Rectal smooth muscle tissue (tissue), 1 donor: ENCODE data around the gene NEDD4.

ENCODE experiments used
- H3K27ac ChIP-seq: one replicate; pipeline ENCODE4 v1.7.0; 2013; ENCODE audit warnings: low read depth, low read length, inconsistent platforms
- H3K27me3 ChIP-seq: one replicate; pipeline ENCODE4 v1.7.0; 2013; ENCODE audit warnings: low read length; ENCODE audit not compliant: control insufficient read depth, insufficient read depth
- H3K36me3 ChIP-seq: one replicate; pipeline ENCODE4 v1.7.0; 2013; ENCODE audit warnings: low read length; ENCODE audit not compliant: control insufficient read depth, insufficient read depth
- H3K4me1 ChIP-seq: one replicate; pipeline ENCODE4 v1.7.0; 2013; ENCODE audit warnings: low read length; ENCODE audit not compliant: control insufficient read depth, insufficient read depth
- H3K4me3 ChIP-seq: one replicate; pipeline ENCODE4 v1.7.0; 2013; ENCODE audit warnings: low read length
- H3K9ac ChIP-seq: one replicate; pipeline ENCODE4 v1.7.0; 2013; ENCODE audit warnings: low read length

The NEDD4 gene

GRCh38 chr15:55993111-55993803 lies at the start of gene NEDD4:
TSS of gene NEDD4 (minus strand) at chr15:55993612. CDS start at chr15:55993555, 57 bp downstream.
- Histone ChIP-seq H3K4me1 (no peaks in the 10 kb centered on the region), H3K27me3 (peaks cover 2% of the 10 kb centered on the region), H3K9ac (peak within 1 kb of the TSS; percentile 50), H3K4me3 (peak within 1 kb of the TSS; percentile 78), H3K36me3 (no peaks in the 10 kb centered on the region), H3K27ac (peak within 1 kb of the TSS; percentile 87)

- H3K36me3 ChIP-seq: no peaks in the 10 kb centered on the region
- H3K27me3 ChIP-seq: no peaks in the 10 kb centered on the region
- no peak overlapping the region for H3K27ac ChIP-seq
- no peak overlapping the region for H3K9ac ChIP-seq
- H3K4me1 ChIP-seq: peaks cover 6% of the 10 kb centered on the region
- no peak overlapping the region for H3K4me3 ChIP-seq
Observed at GRCh38 chr15:56042498-56042897, 49.1 kb upstream of the NEDD4 start.

GRCh38 chr15:56042031-56042430 lies 48.6 kb upstream of the NEDD4 start:
- Histone ChIP-seq H3K36me3 (no peaks in the 10 kb centered on the region), H3K27ac (no peak overlapping the region), H3K27me3 (no peaks in the 10 kb centered on the region), H3K4me3 (no peak overlapping the region), H3K4me1 (peaks cover 6% of the 10 kb centered on the region), H3K9ac (no peak overlapping the region)

- no peaks in the 10 kb centered on the region for H3K27me3 ChIP-seq
- H3K4me3 ChIP-seq: no peak overlapping the region
- no peaks in the 10 kb centered on the region for H3K36me3 ChIP-seq
- H3K9ac ChIP-seq: no peak overlapping the region
- no peak overlapping the region for H3K27ac ChIP-seq
- peaks cover 6% of the 10 kb centered on the region for H3K4me1 ChIP-seq
Observed at GRCh38 chr15:56040081-56041035, 46.9 kb upstream of the NEDD4 start.

DNA sequence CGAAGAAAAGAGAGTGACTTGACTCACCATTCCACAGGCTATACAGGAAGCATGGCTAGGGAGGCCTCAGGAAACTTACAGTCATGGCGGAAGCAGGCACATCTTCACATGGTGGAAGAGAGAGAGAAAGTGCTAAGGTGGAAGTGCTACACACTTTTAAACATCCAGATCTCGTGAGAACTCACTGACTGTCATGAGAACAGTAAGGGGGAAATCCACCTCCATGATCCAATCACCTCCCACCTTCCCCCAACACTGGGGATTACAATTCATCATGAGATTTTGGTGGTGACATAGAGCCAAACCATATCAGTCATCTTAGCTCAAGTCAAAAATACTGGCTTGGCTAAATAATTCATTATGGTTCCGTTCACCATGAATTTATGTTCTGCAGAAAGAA lies 45.3 kb upstream of the NEDD4 start:
- H3K9ac ChIP-seq: no peak overlapping the region
- H3K27me3 ChIP-seq: no peaks in the 10 kb centered on the region
- no peaks in the 10 kb centered on the region for H3K36me3 ChIP-seq
- H3K27ac ChIP-seq: no peak overlapping the region
- no peak overlapping the region for H3K4me3 ChIP-seq
- H3K4me1 ChIP-seq: peaks cover 6% of the 10 kb centered on the region

GRCh38 chr15:56038015-56038414 lies 44.6 kb upstream of the NEDD4 start:
- H3K9ac ChIP-seq: no peak overlapping the region
- H3K4me3 ChIP-seq: no peak overlapping the region
- H3K27me3 ChIP-seq: no peaks in the 10 kb centered on the region
- no peaks in the 10 kb centered on the region for H3K36me3 ChIP-seq
- H3K27ac ChIP-seq: no peak overlapping the region
- H3K4me1 ChIP-seq: peaks cover 6% of the 10 kb centered on the region

GRCh38 chr15:56036546-56037067 lies 43.2 kb upstream of the NEDD4 start:
- no peak overlapping the region for H3K27ac ChIP-seq
- no peaks in the 10 kb centered on the region for H3K27me3 ChIP-seq
- no peak overlapping the region for H3K9ac ChIP-seq
- H3K4me3 ChIP-seq: no peak overlapping the region
- H3K36me3 ChIP-seq: no peaks in the 10 kb centered on the region
- H3K4me1 ChIP-seq: peaks cover 6% of the 10 kb centered on the region

- Histone ChIP-seq H3K36me3 (no peaks in the 10 kb centered on the region), H3K4me3 (no peak overlapping the region), H3K9ac (no peak overlapping the region), H3K27me3 (no peaks in the 10 kb centered on the region), H3K4me1 (peaks cover 2% of the 10 kb centered on the region), H3K27ac (no peak overlapping the region)
Observed at GRCh38 chr15:56035166-56035565, 41.8 kb upstream of the NEDD4 start.

- Histone ChIP-seq H3K4me1 (no peaks in the 10 kb centered on the region), H3K27me3 (no peaks in the 10 kb centered on the region), H3K27ac (no peak overlapping the region), H3K4me3 (no peak overlapping the region), H3K36me3 (no peaks in the 10 kb centered on the region), H3K9ac (no peak overlapping the region)
Observed at GRCh38 chr15:56034514-56034913, 41.1 kb upstream of the NEDD4 start.

- no peaks in the 10 kb centered on the region for H3K36me3 ChIP-seq
- no peaks in the 10 kb centered on the region for H3K4me1 ChIP-seq
- H3K4me3 ChIP-seq: no peak overlapping the region
- H3K27me3 ChIP-seq: no peaks in the 10 kb centered on the region
- H3K27ac ChIP-seq: no peak overlapping the region
- no peak overlapping the region for H3K9ac ChIP-seq
Observed at GRCh38 chr15:56032373-56032772, 39.0 kb upstream of the NEDD4 start.

DNA sequence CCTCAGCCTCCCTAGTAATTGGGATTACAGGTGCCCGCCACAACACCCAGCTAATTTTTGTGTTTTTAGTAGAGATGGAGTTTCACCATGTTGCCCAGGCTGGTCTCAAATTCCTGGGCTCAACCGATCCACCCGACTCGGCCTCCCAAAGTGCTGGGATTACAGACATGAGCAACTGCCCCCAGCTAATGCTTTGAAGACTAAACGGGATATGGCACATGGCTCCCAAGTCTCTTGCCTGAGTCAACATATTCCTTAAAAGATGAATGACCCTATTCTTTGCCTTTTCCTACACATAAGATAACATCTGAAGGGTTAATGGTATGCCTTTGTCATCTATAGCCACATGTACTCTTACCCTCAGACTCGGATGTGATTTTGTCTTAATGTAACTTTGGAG lies 38.4 kb upstream of the NEDD4 start:
- Histone ChIP-seq H3K27me3 (no peaks in the 10 kb centered on the region), H3K4me3 (no peak overlapping the region), H3K27ac (no peak overlapping the region), H3K4me1 (no peaks in the 10 kb centered on the region), H3K9ac (no peak overlapping the region), H3K36me3 (no peaks in the 10 kb centered on the region)

GRCh38 chr15:56031402-56031801 lies 38.0 kb upstream of the NEDD4 start:
- Histone ChIP-seq H3K4me3 (no peak overlapping the region), H3K36me3 (no peaks in the 10 kb centered on the region), H3K27me3 (no peaks in the 10 kb centered on the region), H3K9ac (no peak overlapping the region), H3K27ac (no peak overlapping the region), H3K4me1 (no peaks in the 10 kb centered on the region)
